ENCODE data around the gene FLOT2.

GRCh38 chr17:28842282-28843012 lies 55.1 kb downstream of the FLOT2 start, which contains the start of gene FAM222B:
- TF ChIP-seq, protein P1, sequence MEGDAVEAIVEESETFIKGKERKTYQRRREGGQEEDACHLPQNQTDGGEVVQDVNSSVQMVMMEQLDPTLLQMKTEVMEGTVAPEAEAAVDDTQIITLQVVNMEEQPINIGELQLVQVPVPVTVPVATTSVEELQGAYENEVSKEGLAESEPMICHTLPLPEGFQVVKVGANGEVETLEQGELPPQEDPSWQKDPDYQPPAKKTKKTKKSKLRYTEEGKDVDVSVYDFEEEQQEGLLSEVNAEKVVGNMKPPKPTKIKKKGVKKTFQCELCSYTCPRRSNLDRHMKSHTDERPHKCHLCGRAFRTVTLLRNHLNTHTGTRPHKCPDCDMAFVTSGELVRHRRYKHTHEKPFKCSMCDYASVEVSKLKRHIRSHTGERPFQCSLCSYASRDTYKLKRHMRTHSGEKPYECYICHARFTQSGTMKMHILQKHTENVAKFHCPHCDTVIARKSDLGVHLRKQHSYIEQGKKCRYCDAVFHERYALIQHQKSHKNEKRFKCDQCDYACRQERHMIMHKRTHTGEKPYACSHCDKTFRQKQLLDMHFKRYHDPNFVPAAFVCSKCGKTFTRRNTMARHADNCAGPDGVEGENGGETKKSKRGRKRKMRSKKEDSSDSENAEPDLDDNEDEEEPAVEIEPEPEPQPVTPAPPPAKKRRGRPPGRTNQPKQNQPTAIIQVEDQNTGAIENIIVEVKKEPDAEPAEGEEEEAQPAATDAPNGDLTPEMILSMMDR (IDR thresholded peaks at IDR 0.05): no peak
- no peak for TF ChIP-seq EZH2phosphoT487 (IDR thresholded peaks at IDR 0.05)

All from neural progenitor cell (in vitro differentiated cells).